ENCODE data around the gene ZNF655.
A peak's percentile ranks its signal among the peaks of the same experiment; 100 is the strongest.

The ZNF655 gene

DNA sequence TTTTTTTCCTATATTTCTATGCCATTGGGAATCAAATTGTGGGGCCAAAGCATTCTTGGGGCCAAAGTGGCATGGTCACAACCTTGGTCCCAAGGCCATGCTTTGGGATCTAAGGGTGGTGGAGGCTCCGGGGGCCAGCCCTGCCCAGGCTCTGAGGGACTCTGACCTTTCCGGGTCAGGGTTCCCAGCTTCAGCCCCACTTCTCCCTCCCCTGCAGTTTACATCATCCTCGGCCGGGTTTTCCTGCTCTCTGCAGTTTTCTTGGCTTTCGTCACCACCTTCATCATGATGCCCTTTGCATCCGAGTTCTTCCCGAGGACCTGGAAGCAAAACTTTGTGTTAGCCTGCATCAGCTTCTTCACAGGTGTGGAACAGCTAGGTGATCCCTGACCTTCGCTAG lies 48.1 kb downstream of the ZNF655 start:
- H3K27ac ChIP-seq (ENCODE audit: low read depth, low read length), result no peak overlapping the region
- H3K27me3 ChIP-seq (ENCODE audit: insufficient read depth, low read length), result no peaks in the 10 kb centered on the region
- H3K4me3 ChIP-seq (ENCODE audit: low read depth, low read length), result no peak overlapping the region
- H3K4me1 ChIP-seq (ENCODE audit: control insufficient read depth, insufficient read depth, low read length, unreplicated experiment), result no peaks in the 10 kb centered on the region
- no peaks in the 10 kb centered on the region for H3K79me2 ChIP-seq (ENCODE audit: control insufficient read depth, insufficient read depth, low read length, unreplicated experiment)
- H3K36me3 ChIP-seq (ENCODE audit: insufficient read depth, low read length), result no peaks in the 10 kb centered on the region
- H2AFZ ChIP-seq (ENCODE audit: low read length, unreplicated experiment), result no peak overlapping the region

DNA sequence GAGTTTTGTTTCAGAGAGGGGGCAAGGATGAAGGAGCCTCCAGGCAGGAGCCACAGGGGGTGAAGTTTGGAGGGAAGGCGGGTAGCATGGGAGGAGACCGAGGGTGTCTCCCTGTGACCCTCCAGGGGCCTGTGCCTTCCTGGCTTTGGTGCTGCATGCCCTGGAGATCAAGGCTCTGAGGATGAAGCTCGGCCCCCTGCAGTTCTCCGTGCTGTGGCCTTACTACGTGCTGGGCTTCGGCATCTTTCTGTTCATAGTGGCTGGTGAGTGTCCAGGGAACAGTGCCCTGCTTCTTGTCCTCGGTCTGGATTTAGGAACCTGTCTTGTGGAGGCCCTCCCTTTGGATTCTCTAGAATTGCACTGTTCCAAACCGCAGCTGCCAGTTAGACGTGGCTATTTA lies 49.1 kb downstream of the ZNF655 start:
- no peaks in the 10 kb centered on the region for H3K4me1 ChIP-seq (ENCODE audit: control insufficient read depth, insufficient read depth, low read length, unreplicated experiment)
- H3K36me3 ChIP-seq (ENCODE audit: insufficient read depth, low read length), result no peaks in the 10 kb centered on the region

DNA sequence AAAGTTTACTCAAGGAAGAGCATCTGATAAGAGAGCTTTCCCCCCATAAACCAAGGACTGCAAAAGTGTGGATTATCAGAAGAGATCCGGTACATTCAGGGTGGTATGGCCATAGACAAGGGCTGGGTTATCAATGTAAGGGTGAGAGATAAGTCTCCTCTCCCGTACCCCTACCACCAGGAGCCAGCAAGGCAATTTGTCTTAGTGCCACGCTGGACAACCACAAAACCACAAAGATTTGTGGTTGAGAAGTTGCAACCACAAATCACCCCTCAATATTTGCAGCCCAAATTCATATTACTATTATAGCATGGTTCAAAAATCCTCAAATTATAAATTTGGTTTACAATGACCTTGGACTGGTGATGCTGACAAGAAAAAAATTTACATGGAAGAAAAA lies 56.1 kb downstream of the ZNF655 start:
- Histone ChIP-seq H3K79me2 (ENCODE audit: control insufficient read depth, insufficient read depth, low read length, unreplicated experiment) (peaks cover 19% of the 10 kb centered on the region), H2AFZ (ENCODE audit: low read length, unreplicated experiment) (no peak overlapping the region), H3K4me1 (ENCODE audit: control insufficient read depth, insufficient read depth, low read length, unreplicated experiment) (peaks cover 16% of the 10 kb centered on the region), H3K27ac (ENCODE audit: low read depth, low read length) (no peak overlapping the region), H3K27me3 (ENCODE audit: insufficient read depth, low read length) (no peaks in the 10 kb centered on the region), H3K4me3 (ENCODE audit: low read depth, low read length) (no peak overlapping the region), H3K36me3 (ENCODE audit: insufficient read depth, low read length) (no peaks in the 10 kb centered on the region; the same call in 1 of the 2 replicates)

More for the DNA sequence above, 49.1 kb downstream of the ZNF655 start:
- Histone ChIP-seq H2AFZ (ENCODE audit: low read length, unreplicated experiment) (no peak overlapping the region), H3K27ac (ENCODE audit: low read depth, low read length) (no peak overlapping the region), H3K4me3 (ENCODE audit: low read depth, low read length) (no peak overlapping the region), H3K27me3 (ENCODE audit: insufficient read depth, low read length) (no peaks in the 10 kb centered on the region), H3K79me2 (ENCODE audit: control insufficient read depth, insufficient read depth, low read length, unreplicated experiment) (no peaks in the 10 kb centered on the region)

DNA sequence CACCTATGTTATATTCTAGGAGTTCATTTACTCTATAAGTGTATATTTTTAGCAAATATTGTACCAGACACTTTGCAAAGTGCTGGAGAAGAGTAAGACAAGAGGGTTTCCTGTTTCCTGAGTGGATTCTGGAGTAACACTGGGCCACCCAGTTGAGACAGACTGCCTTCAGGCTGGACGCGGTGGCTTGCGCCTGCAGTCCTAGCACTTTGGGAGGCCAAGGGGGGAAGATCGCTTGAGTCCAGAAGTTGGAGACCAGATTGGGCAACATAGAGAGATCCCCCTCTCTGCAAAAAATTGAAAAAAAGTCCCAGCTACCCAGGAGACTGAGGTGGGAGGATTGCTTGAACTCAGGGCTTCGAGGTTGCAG lies 57.5 kb downstream of the ZNF655 start:
- Histone ChIP-seq H2AFZ (ENCODE audit: low read length, unreplicated experiment) (peak overlapping the region; percentile 89), H3K27me3 (ENCODE audit: insufficient read depth, low read length) (no peaks in the 10 kb centered on the region), H3K79me2 (ENCODE audit: control insufficient read depth, insufficient read depth, low read length, unreplicated experiment) (peaks cover 19% of the 10 kb centered on the region), H3K27ac (ENCODE audit: low read depth, low read length) (no peak overlapping the region), H3K4me3 (ENCODE audit: low read depth, low read length) (peak overlapping the region; percentile 92), H3K36me3 (ENCODE audit: insufficient read depth, low read length) (peaks cover 9% of the 10 kb centered on the region; the same call in 1 of the 2 replicates), H3K4me1 (ENCODE audit: control insufficient read depth, insufficient read depth, low read length, unreplicated experiment) (peaks cover 16% of the 10 kb centered on the region)

DNA sequence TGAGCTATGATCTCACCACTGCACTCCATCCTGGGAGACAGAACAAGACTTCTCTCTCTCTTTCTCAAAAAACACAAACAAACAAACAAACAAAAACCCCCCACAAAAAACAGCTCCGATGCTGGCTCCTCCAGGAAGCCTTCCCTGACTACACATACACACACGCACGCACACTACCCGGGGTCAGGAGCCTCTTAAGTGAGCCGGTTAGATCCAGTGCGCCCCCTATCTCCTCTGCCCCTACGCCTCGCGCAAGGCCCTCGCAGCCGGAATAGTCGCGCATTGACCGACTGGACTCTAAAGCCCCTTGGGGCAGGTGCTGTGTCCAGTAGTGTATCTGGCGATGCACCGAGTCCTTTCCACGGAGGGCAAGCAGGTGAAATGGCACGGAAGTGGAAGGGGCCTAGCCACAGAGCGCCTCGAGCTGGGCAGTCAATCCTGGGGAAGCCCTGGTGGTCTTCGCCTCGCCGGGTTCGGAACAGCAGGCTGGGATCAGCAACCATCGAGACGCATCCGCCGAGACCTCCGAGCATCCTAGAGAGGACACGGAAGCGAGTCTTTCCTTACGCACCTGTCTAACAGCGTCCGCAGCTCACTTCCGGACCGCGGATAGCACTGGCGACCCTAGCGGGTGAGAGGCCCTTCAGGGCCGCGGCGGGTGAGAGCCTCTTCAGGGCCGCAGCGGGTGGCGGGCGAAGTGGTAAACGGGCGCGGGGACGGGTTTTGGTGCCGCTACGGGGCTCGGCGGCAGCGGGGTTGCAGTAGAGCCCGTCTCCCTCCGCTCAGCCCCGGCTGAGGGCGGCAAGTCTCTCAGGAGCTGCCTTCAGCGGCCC lies 58.1 kb downstream of the ZNF655 start, which contains the start of gene ZSCAN25:
Gene ZSCAN25, plus strand, starts transcription at position 588 of the 833 bp plus-strand sequence. CDS start 2,661 bp downstream, outside the sequence.
- Histone ChIP-seq H3K4me1 (ENCODE audit: control insufficient read depth, insufficient read depth, low read length, unreplicated experiment) (peaks cover 16% of the 10 kb centered on the region), H3K79me2 (ENCODE audit: control insufficient read depth, insufficient read depth, low read length, unreplicated experiment) (peaks cover 19% of the 10 kb centered on the region), H3K27me3 (ENCODE audit: insufficient read depth, low read length) (no peaks in the 10 kb centered on the region), H3K27ac (ENCODE audit: low read depth, low read length) (no peak within 1 kb of the TSS), H3K36me3 (ENCODE audit: insufficient read depth, low read length) (peaks cover 9% of the 10 kb centered on the region; the same call in 1 of the 2 replicates), H2AFZ (ENCODE audit: low read length, unreplicated experiment) (peak within 1 kb of the TSS; percentile 89), H3K4me3 (ENCODE audit: low read depth, low read length) (peak within 1 kb of the TSS; percentile 92)

DNA sequence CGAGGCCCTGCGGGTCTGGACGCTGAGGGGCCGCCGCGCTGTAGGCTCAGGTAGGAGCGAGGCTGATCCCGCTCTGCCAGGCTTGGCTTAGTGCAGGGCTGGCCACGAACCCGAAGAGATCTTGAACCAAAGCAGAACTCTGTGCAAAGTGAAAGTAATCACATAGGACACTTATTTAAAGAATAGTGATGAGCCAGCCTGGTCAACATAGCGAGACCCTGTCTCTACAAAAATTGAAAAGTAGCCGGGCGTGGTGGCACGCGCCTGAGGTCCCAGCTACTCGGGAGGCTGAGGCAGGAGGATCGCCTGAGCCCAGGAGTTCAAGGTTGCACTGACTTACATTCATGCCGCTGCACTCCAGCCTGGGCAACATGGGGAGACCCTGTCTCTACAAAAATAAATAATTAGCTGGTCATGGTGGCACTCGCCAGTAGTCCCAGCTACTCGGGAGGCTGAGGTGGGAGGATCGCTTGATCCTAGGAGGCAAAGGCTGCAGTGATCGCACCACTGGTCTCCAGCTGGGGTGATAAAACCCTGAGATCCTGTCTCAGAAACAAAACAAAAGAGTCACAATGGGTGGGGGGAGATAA lies 58.8 kb downstream of the ZNF655 start:
- H3K4me1 ChIP-seq (ENCODE audit: control insufficient read depth, insufficient read depth, low read length, unreplicated experiment), result peaks cover 16% of the 10 kb centered on the region
- H3K79me2 ChIP-seq (ENCODE audit: control insufficient read depth, insufficient read depth, low read length, unreplicated experiment), result peaks cover 19% of the 10 kb centered on the region
- H3K27ac ChIP-seq (ENCODE audit: low read depth, low read length), result no peak overlapping the region
- no peaks in the 10 kb centered on the region for H3K27me3 ChIP-seq (ENCODE audit: insufficient read depth, low read length)
- H3K36me3 ChIP-seq (ENCODE audit: insufficient read depth, low read length), result peaks cover 9% of the 10 kb centered on the region; the same call in 1 of the 2 replicates
- H3K4me3 ChIP-seq (ENCODE audit: low read depth, low read length), result peak overlapping the region; percentile 92
- peak overlapping the region; percentile 89 for H2AFZ ChIP-seq (ENCODE audit: low read length, unreplicated experiment)

DNA sequence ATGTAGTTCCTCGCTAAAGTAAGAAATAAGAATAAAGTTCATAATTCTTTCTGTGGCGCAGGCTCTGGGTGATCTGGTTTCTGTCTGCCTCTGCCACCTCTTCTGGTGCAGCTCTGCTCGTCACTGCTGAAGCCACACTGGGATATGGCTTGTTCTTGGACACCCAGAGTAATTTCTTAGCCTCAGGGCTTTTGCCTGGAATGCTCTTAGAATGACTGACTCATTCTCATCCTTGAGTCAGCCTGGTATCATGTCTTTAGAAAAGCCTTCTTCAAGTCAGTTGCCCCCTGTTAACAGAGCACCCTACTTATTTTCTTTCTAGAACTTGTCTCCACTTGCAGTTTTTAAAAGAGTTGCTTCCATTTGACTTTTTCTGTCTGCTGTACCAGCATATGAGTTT lies 60.3 kb downstream of the ZNF655 start:
- H3K27me3 ChIP-seq (ENCODE audit: insufficient read depth, low read length), result no peaks in the 10 kb centered on the region
- no peak overlapping the region for H2AFZ ChIP-seq (ENCODE audit: low read length, unreplicated experiment)
- H3K4me1 ChIP-seq (ENCODE audit: control insufficient read depth, insufficient read depth, low read length, unreplicated experiment), result peaks cover 16% of the 10 kb centered on the region
- H3K4me3 ChIP-seq (ENCODE audit: low read depth, low read length), result no peak overlapping the region; the same call in 1 of the 2 replicates
- peaks cover 12% of the 10 kb centered on the region; the same call in 1 of the 2 replicates for H3K36me3 ChIP-seq (ENCODE audit: insufficient read depth, low read length)
- peaks cover 19% of the 10 kb centered on the region for H3K79me2 ChIP-seq (ENCODE audit: control insufficient read depth, insufficient read depth, low read length, unreplicated experiment)
- H3K27ac ChIP-seq (ENCODE audit: low read depth, low read length), result no peak overlapping the region

DNA sequence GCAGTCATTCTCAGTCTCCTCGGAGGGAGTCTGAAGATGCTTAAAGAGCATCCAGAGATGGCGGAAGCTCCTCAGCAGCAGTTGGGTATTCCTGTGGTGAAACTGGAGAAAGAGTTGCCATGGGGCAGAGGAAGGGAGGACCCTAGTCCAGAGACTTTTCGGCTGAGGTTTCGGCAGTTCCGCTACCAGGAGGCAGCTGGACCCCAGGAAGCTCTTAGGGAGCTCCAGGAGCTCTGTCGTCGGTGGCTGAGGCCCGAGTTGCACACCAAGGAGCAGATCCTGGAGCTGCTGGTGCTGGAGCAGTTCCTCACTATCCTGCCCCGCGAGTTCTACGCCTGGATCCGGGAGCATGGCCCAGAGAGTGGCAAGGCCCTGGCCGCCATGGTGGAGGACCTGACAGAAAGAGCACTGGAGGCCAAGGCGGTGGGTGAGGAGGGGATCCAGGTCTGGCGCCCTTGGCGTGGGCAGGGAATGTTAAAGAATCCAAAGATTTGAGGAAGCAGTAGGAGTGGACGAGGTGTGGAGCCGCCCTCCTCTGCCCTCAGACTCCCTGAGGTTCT lies 61.2 kb downstream of the ZNF655 start:
- Histone ChIP-seq H3K27ac (ENCODE audit: low read depth, low read length) (no peak overlapping the region), H2AFZ (ENCODE audit: low read length, unreplicated experiment) (no peak overlapping the region), H3K36me3 (ENCODE audit: insufficient read depth, low read length) (peaks cover 12% of the 10 kb centered on the region; the same call in 1 of the 2 replicates), H3K4me1 (ENCODE audit: control insufficient read depth, insufficient read depth, low read length, unreplicated experiment) (peaks cover 16% of the 10 kb centered on the region), H3K27me3 (ENCODE audit: insufficient read depth, low read length) (no peaks in the 10 kb centered on the region), H3K79me2 (ENCODE audit: control insufficient read depth, insufficient read depth, low read length, unreplicated experiment) (peaks cover 19% of the 10 kb centered on the region), H3K4me3 (ENCODE audit: low read depth, low read length) (no peak overlapping the region)

DNA sequence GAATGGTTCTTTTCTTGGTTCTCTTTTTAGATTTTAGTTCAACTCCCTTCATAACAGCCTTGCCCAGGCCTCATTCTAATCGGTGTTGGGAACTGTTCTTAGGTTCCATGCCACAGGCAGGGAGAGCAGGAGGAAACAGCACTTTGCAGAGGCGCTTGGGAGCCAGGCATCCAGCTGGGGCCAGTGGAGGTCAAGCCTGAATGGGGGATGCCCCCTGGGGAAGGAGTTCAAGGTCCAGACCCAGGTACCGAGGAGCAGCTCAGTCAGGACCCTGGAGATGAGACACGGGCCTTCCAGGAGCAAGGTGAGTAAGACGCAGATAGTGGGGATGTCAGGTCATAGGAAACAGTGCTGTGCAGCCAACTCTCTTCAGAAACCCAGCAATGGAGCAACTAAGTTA lies 62.8 kb downstream of the ZNF655 start:
- Histone ChIP-seq H3K79me2 (ENCODE audit: control insufficient read depth, insufficient read depth, low read length, unreplicated experiment) (peaks cover 19% of the 10 kb centered on the region), H3K4me3 (ENCODE audit: low read depth, low read length) (no peak overlapping the region), H3K27me3 (ENCODE audit: insufficient read depth, low read length) (no peaks in the 10 kb centered on the region), H2AFZ (ENCODE audit: low read length, unreplicated experiment) (no peak overlapping the region), H3K4me1 (ENCODE audit: control insufficient read depth, insufficient read depth, low read length, unreplicated experiment) (peaks cover 16% of the 10 kb centered on the region), H3K36me3 (ENCODE audit: insufficient read depth, low read length) (peaks cover 12% of the 10 kb centered on the region; the same call in 1 of the 2 replicates), H3K27ac (ENCODE audit: low read depth, low read length) (no peak overlapping the region)

DNA sequence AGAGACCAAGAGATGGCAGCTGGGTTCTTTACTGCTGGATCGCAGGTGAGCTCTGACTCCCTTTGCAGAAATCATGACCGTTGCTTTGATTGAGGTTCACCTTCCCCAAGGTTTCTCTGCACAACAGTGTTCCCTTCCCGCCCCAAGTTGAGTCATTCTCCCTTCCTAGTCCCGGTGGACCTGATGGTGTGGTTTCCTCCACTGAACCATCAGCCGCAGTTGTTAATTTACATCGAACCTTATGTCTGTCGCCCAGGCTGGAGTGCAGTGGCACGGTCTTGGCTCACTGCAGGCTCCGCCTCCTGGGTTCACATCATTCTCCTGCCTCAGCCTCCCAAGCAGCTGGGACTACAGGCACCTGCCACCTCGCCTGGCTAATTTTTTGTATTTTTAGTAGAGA lies 64.2 kb downstream of the ZNF655 start:
- H3K27me3 ChIP-seq (ENCODE audit: insufficient read depth, low read length), result no peaks in the 10 kb centered on the region

More for the DNA sequence above, 64.2 kb downstream of the ZNF655 start:
- H2AFZ ChIP-seq (ENCODE audit: low read length, unreplicated experiment), result no peak overlapping the region
- H3K4me1 ChIP-seq (ENCODE audit: control insufficient read depth, insufficient read depth, low read length, unreplicated experiment), result peaks cover 14% of the 10 kb centered on the region
- H3K79me2 ChIP-seq (ENCODE audit: control insufficient read depth, insufficient read depth, low read length, unreplicated experiment), result peaks cover 11% of the 10 kb centered on the region
- H3K36me3 ChIP-seq (ENCODE audit: insufficient read depth, low read length), result peaks cover 12% of the 10 kb centered on the region; the same call in 1 of the 2 replicates
- no peak overlapping the region for H3K4me3 ChIP-seq (ENCODE audit: low read depth, low read length)
- no peak overlapping the region for H3K27ac ChIP-seq (ENCODE audit: low read depth, low read length)
